Measurements from ENCODE around the gene NDUFS7.

The NDUFS7 gene

GRCh38 chr19:1429750-1430149 lies 46.0 kb downstream of the NDUFS7 start:
- H4K91ac ChIP-seq (ENCODE audit: low read depth, low read length): no peak overlapping the region
- H2AFZ ChIP-seq (ENCODE audit: insufficient read depth, low read length, poor library complexity): no peak overlapping the region
- no peaks in the 10 kb centered on the region for H3K79me2 ChIP-seq (ENCODE audit: control insufficient read depth, insufficient read depth, low read length, poor library complexity)
- no peak overlapping the region for H2AK5ac ChIP-seq (ENCODE audit: low read length)
- H3K27ac ChIP-seq (ENCODE audit: low read depth, low read length): no peak overlapping the region
- no peak overlapping the region for H3K4ac ChIP-seq (ENCODE audit: low read depth, low read length)
- peaks cover 83 to 87% of the 10 kb centered on the region in 2 experiments for H3K36me3 ChIP-seq (ENCODE audit: control insufficient read depth in 1 of 2, insufficient read depth in 2 of 2, low read length in 2 of 2)
- H3K14ac ChIP-seq (ENCODE audit: low read length): no peak overlapping the region
- H4K12ac ChIP-seq (ENCODE audit: low read depth, low read length): no peak overlapping the region
- H3K27me3 ChIP-seq (ENCODE audit: insufficient read depth, low read length): no peaks in the 10 kb centered on the region
- no peak overlapping the region for H3K4me3 ChIP-seq (ENCODE audit: low read depth, low read length)
- H3K4me2 ChIP-seq (ENCODE audit: low read length): no peak overlapping the region
- WGBS (ENCODE audit: extremely low coverage, insufficient coverage, insufficient read length): no CpG with 5 or more reads among the region's 14 CpGs
- H4K8ac ChIP-seq (ENCODE audit: low read depth, low read length): no peak overlapping the region
- no peak for DNase-seq
- H2BK5ac ChIP-seq (ENCODE audit: low read depth, low read length, poor library complexity): no peak overlapping the region
- no peak overlapping the region for H2BK12ac ChIP-seq (ENCODE audit: low read length)
- no peaks in the 10 kb centered on the region for H3K79me1 ChIP-seq (ENCODE audit: low read length)
- no peak overlapping the region for H3K9ac ChIP-seq (ENCODE audit: low read length)
- no peak overlapping the region for H2BK120ac ChIP-seq (ENCODE audit: insufficient read depth, low read length, poor library complexity)
- H3K18ac ChIP-seq (ENCODE audit: low read length): no peak overlapping the region
- H3K9me3 ChIP-seq (ENCODE audit: insufficient read depth, low read depth, low read length): no peaks in the 10 kb centered on the region
- H3K4me1 ChIP-seq (ENCODE audit: control insufficient read depth in 1 of 2, insufficient read depth in 2 of 2, low read length in 2 of 2): peaks cover 9% of the 10 kb centered on the region in 2 experiments
- no peak overlapping the region for H3K23ac ChIP-seq (ENCODE audit: low read length)

DNA sequence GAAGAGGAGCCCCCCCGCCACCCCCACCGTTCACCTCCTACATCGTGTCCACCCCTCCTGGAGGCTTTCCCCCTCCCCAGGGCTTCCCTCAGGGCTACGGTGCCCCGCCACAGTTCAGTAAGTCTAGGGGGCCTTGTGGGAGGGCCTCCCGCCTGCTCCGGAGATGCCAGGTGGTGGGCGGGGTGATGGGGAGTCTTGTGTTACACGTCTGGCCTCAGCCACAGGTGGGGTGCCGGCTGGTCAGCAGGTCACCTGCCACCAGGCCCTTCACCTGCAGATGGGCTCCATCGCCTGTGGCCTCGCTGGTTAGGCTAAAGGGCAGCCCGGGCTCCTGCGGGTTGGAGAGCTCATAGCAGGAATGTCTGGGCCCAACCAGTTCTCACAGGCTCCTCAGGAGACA lies 46.5 kb downstream of the NDUFS7 start:
- Histone ChIP-seq H3K36me3 (ENCODE audit: control insufficient read depth in 1 of 2, insufficient read depth in 2 of 2, low read length in 2 of 2) (peaks cover 80 to 83% of the 10 kb centered on the region in 2 experiments), H2BK5ac (ENCODE audit: low read depth, low read length, poor library complexity) (no peak overlapping the region)

DNA sequence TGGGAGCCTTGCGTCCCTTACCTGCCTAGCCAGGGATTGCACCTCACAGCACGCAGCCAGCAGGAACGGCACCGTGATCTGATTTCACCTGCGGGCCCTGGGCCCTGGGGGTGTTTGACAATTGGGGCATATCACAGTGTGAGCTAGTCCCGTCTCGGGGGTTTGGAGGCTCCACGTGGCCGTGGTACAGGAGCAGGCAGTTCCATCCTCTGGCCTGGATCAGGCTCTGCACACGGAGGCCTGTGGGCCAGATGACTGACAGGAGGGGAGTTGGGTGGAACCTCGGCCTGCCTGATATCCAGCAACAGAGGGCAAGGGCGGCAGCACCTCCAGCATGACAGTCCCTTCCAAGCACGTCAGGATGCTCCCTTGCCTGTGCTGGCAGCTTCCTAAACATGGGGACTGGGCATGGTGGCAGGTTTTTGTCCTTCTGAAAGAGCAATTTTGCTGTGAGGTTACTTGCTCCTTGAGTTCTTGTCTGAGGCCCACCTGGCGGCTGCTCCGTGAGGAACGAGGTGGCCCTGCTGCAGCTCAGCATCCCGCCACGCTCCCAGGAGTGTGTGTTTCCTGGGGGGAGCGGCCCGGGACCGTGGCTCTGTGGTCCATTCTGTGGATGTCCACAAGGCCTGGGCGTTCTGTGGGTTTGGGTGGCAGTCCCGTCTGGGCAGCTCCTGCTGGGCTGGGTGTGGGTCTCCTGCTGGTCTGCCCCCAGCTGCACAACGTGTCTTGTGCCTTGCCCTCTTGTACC lies 48.2 kb downstream of the NDUFS7 start:
- Histone ChIP-seq H2BK5ac (ENCODE audit: low read depth, low read length, poor library complexity) (no peak overlapping the region), H2BK120ac (ENCODE audit: insufficient read depth, low read length, poor library complexity) (no peak overlapping the region), H4K8ac (ENCODE audit: low read depth, low read length) (no peak overlapping the region), H3K18ac (ENCODE audit: low read length) (no peak overlapping the region), H3K4me3 (ENCODE audit: low read depth, low read length) (no peak overlapping the region), H4K91ac (ENCODE audit: low read depth, low read length) (no peak overlapping the region), H3K36me3 (ENCODE audit: control insufficient read depth in 1 of 2, insufficient read depth in 2 of 2, low read length in 2 of 2) (peaks cover 74 to 75% of the 10 kb centered on the region in 2 experiments), H3K4ac (ENCODE audit: low read depth, low read length) (no peak overlapping the region), H3K9ac (ENCODE audit: low read length) (no peak overlapping the region), H3K4me1 (ENCODE audit: control insufficient read depth in 1 of 2, insufficient read depth in 2 of 2, low read length in 2 of 2) (no peaks in the 10 kb centered on the region), H2AK5ac (ENCODE audit: low read length) (no peak overlapping the region), H3K79me1 (ENCODE audit: low read length) (no peaks in the 10 kb centered on the region), H3K23ac (ENCODE audit: low read length) (no peak overlapping the region), H3K27me3 (ENCODE audit: insufficient read depth, low read length) (no peaks in the 10 kb centered on the region), H3K79me2 (ENCODE audit: control insufficient read depth, insufficient read depth, low read length, poor library complexity) (no peaks in the 10 kb centered on the region), H3K9me3 (ENCODE audit: insufficient read depth, low read depth, low read length) (no peaks in the 10 kb centered on the region), H2AFZ (ENCODE audit: insufficient read depth, low read length, poor library complexity) (no peak overlapping the region), H2BK12ac (ENCODE audit: low read length) (no peak overlapping the region), H3K4me2 (ENCODE audit: low read length) (no peak overlapping the region), H3K27ac (ENCODE audit: low read depth, low read length) (no peak overlapping the region), H3K14ac (ENCODE audit: low read length) (no peak overlapping the region), H4K12ac (ENCODE audit: low read depth, low read length) (no peak overlapping the region)
- WGBS (ENCODE audit: extremely low coverage, insufficient coverage, insufficient read length): no CpG with 5 or more reads among the region's 24 CpGs
- DNase-seq: no peak

More for the DNA sequence above, 46.5 kb downstream of the NDUFS7 start:
- Histone ChIP-seq H3K14ac (ENCODE audit: low read length) (no peak overlapping the region), H3K4me2 (ENCODE audit: low read length) (no peak overlapping the region), H3K9me3 (ENCODE audit: insufficient read depth, low read depth, low read length) (no peaks in the 10 kb centered on the region), H3K9ac (ENCODE audit: low read length) (no peak overlapping the region), H2BK12ac (ENCODE audit: low read length) (no peak overlapping the region), H4K91ac (ENCODE audit: low read depth, low read length) (no peak overlapping the region), H3K18ac (ENCODE audit: low read length) (no peak overlapping the region), H2BK120ac (ENCODE audit: insufficient read depth, low read length, poor library complexity) (no peak overlapping the region), H3K4ac (ENCODE audit: low read depth, low read length) (no peak overlapping the region), H3K79me2 (ENCODE audit: control insufficient read depth, insufficient read depth, low read length, poor library complexity) (no peaks in the 10 kb centered on the region), H2AK5ac (ENCODE audit: low read length) (no peak overlapping the region), H4K12ac (ENCODE audit: low read depth, low read length) (no peak overlapping the region), H3K27me3 (ENCODE audit: insufficient read depth, low read length) (no peaks in the 10 kb centered on the region), H2AFZ (ENCODE audit: insufficient read depth, low read length, poor library complexity) (no peak overlapping the region), H4K8ac (ENCODE audit: low read depth, low read length) (no peak overlapping the region), H3K23ac (ENCODE audit: low read length) (no peak overlapping the region), H3K27ac (ENCODE audit: low read depth, low read length) (no peak overlapping the region), H3K4me1 (ENCODE audit: control insufficient read depth in 1 of 2, insufficient read depth in 2 of 2, low read length in 2 of 2) (peaks cover 6 to 9% of the 10 kb centered on the region in 2 experiments), H3K79me1 (ENCODE audit: low read length) (no peaks in the 10 kb centered on the region), H3K4me3 (ENCODE audit: low read depth, low read length) (no peak overlapping the region)
- DNase-seq: peak; percentile 46 to 60
- WGBS (ENCODE audit: extremely low coverage, insufficient coverage, insufficient read length): no CpG with 5 or more reads among the region's 14 CpGs

GRCh38 chr19:1432507-1432887 lies 48.8 kb downstream of the NDUFS7 start:
- Histone ChIP-seq H4K91ac (ENCODE audit: low read depth, low read length) (no peak overlapping the region), H3K4me1 (ENCODE audit: control insufficient read depth in 1 of 2, insufficient read depth in 2 of 2, low read length in 2 of 2) (no peaks in the 10 kb centered on the region), H3K14ac (ENCODE audit: low read length) (no peak overlapping the region), H2BK120ac (ENCODE audit: insufficient read depth, low read length, poor library complexity) (no peak overlapping the region), H3K79me1 (ENCODE audit: low read length) (no peaks in the 10 kb centered on the region), H3K9me3 (ENCODE audit: insufficient read depth, low read depth, low read length) (no peaks in the 10 kb centered on the region), H4K12ac (ENCODE audit: low read depth, low read length) (no peak overlapping the region), H3K23ac (ENCODE audit: low read length) (no peak overlapping the region), H3K4me3 (ENCODE audit: low read depth, low read length) (peak overlapping the region; percentile 16), H3K36me3 (ENCODE audit: control insufficient read depth in 1 of 2, insufficient read depth in 2 of 2, low read length in 2 of 2) (peaks cover 68 to 69% of the 10 kb centered on the region in 2 experiments), H3K9ac (ENCODE audit: low read length) (no peak overlapping the region), H2AFZ (ENCODE audit: insufficient read depth, low read length, poor library complexity) (no peak overlapping the region), H3K18ac (ENCODE audit: low read length) (no peak overlapping the region), H4K8ac (ENCODE audit: low read depth, low read length) (no peak overlapping the region), H3K4me2 (ENCODE audit: low read length) (no peak overlapping the region), H3K79me2 (ENCODE audit: control insufficient read depth, insufficient read depth, low read length, poor library complexity) (no peaks in the 10 kb centered on the region), H3K27me3 (ENCODE audit: insufficient read depth, low read length) (no peaks in the 10 kb centered on the region), H2AK5ac (ENCODE audit: low read length) (no peak overlapping the region), H3K4ac (ENCODE audit: low read depth, low read length) (no peak overlapping the region), H2BK5ac (ENCODE audit: low read depth, low read length, poor library complexity) (no peak overlapping the region), H2BK12ac (ENCODE audit: low read length) (no peak overlapping the region), H3K27ac (ENCODE audit: low read depth, low read length) (no peak overlapping the region)
- WGBS (ENCODE audit: extremely low coverage, insufficient coverage, insufficient read length): no CpG with 5 or more reads among the region's 16 CpGs
- DNase-seq: no peak
